ENCODE results near the gene NOTCH4.
"Not testable (repeated sequence)": the region's sequence is repeated elsewhere in the genome, so short reads cannot be mapped to it uniquely, and the experiment has no call there.

NOTCH4 gene

DNA sequence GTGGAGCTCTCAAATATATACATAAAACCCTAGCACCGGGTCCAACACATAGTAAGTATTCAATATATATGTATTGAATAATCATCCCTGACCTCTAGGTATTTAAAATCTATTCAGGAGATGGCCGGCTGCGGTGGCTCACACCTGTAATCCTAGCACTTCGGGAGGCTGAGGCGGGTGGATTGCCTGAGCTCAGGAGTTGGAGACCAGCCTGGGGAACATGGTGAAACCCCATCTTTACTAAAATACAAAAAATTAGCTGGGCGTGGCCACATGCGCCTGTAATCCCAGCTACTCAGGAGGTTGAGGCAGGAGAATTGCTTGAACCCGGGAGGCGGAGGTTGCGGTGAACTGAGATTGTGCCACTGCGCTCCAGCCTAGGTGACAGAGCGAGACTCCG is 30.8 kb downstream of the NOTCH4 start:
- not testable (repeated sequence) for DNase-seq

DNA sequence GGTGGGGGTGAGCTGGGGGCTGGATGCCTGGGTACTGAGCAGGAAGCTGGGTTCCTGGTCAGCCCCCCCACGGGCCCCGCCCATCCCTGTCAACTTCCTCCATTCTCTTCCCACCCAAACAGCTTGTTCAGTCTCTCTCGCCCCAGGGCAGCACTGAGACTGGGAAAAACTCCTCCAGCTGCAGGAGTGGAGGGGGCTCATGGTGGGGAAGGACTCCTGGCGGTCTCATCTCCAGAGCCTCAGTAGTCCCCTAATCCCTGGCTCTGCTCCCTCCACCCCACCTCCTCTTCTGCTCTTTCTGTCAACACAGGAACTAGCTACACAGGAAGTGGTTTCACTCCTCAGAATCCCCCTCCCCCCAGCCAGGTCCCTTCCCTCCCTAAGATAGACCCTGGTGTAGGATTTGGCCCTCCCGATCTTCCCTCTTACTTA is 31.2 kb downstream of the NOTCH4 start, which contains the start of gene GPSM3:
Gene GPSM3 (minus strand): TSS at position 36 of the 432 bp plus-strand sequence. CDS start 130 bp downstream, outside the sequence.
- DNase-seq = peak in 7 of 14 donors; percentile 13 to 70 (median 35)

DNA sequence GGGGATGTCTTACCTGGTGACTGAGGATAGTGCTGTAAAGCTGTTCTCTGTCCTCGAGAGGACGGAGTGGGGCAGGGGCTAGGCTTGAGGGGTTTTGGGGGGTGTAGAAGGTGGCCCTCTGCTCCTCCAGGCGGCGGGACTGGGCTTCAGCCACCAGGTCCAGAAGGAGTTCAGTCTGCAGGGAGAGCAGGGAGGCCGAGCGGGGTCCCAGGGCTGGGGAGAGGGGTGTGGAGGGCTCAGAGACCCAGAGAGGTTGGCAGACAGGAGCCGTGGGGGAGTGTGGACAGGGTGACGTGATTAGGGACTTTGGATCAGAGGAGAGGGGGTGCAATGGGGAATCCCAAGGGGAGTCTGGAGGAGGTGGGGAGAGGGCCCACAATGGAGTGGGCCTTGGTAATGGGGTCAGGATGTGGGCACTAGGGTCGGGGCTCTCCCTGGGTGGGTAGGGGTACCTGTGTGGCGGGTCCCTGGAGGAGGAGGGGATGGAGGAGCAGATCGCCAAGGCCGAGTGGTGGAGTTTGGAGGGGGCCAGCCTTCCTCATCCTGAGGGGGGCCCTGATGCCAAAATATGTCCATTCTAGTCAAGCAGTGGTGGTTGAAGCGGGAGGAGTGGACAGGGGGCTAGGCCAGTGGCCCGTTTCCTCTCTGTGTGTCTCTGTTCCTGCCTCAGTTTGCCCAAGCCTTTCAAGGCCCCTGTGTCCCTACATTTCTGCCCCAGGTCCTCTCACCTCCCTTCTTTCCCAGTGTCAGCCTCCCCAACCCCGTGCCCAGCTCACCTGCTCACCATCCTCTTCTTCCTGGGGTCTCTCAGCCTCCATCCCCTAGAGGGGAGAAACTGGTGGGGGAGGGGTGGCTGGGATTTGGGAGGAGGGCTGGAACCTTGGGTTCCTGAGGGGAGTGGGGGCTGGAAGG is 31.9 kb downstream of the NOTCH4 start:
- no peak for DNase-seq

DNA sequence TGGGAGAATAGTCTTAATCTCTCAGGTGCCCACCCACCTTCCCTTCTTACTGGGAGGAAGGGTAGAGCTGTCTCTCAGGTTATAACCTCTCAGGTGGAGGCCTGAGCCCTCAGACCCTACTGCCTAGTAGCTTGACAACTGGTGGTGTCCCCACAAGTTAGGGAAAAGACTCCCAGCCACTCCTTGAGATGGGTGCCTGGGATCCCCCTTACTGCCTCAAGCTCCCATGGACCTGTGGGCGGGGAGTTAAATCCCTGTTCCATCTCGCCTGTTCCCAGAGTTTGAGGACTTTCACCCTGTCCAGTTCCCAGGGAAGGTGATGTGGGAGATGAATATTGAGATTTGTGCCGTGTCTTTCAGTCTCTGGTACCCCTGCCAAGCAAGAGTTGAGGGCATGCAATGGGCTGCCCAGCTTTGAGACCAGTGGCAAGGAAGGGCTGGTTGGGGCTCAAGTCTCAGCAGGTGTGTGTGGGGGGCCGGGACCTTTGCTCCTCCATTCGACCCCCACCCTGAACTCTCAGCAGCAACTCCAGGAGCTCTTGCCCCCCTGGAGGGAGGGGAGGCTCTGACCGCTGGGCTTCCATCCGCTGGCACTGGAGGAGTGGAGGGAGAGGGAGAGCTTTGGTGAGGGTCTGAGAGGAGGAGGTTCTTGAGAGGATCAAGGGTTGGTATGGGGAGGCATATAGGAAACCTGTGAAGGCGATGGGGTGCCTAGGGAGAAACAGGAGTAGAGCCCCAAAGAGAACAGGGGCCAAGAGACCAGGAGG is 32.8 kb downstream of the NOTCH4 start:
- no peak for DNase-seq

DNA sequence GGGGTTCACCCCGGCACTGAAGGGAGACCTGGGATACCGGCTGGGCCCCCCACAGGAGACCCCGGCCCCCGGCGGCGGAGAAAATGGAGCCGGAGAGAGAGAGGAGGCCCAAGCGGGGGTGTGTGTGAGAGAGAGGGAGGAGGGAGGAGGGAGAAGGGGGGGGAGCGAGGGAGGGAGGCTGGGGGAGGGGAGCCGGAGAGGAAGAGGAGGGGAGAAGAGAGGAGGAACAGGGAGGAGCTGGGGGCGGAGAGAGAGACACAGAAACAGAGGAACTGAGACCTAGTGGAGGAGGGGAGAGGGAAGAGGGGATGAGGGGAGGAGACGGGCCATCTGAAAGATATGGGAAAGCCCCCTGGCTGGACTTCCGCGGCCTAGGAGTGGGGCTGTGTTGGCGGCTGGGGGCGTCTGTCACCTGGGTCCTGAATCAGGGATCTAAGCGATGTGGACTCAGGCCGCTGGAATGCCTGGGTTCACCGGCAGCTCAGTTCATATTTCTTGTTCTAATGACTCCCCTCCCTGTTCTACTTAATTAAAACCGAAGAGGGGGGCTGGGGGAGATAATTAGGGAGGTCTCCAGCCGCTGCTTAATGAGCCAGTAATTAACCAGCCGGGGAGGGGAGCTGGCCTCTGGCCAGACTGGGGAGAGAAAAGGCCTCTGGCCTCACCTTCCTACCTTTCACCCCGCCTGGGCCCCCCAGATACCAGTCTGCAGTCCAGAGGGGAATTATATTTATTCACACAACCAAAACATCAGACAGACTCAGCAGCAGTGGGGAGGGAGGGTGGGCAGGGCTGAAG is 33.6 kb downstream of the NOTCH4 start, which contains the start of gene PBX2:
Gene PBX2 (minus strand): TSS at position 149 of the 798 bp plus-strand sequence. CDS start 287 bp downstream, outside the sequence.
- peak in 13 of 14 donors; percentile 38 to 95 (median 82) for DNase-seq

DNA sequence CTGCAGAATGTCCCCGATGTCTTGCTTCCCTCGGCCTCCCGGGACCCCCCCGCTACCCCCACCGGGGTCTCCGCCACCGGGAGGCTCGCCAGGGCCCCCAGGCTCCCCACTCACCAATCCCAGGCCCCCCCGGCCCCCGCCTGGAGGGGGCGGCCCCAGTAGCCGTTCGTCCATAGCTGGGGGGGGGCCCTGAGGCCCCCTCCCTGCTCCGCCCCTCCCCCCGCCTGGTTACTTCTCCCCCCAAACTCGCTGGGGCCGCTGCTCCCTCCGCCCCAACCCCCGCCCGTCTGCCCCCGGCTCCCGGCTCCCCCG is 34.2 kb downstream of the NOTCH4 start:
- no peak for DNase-seq

DNA sequence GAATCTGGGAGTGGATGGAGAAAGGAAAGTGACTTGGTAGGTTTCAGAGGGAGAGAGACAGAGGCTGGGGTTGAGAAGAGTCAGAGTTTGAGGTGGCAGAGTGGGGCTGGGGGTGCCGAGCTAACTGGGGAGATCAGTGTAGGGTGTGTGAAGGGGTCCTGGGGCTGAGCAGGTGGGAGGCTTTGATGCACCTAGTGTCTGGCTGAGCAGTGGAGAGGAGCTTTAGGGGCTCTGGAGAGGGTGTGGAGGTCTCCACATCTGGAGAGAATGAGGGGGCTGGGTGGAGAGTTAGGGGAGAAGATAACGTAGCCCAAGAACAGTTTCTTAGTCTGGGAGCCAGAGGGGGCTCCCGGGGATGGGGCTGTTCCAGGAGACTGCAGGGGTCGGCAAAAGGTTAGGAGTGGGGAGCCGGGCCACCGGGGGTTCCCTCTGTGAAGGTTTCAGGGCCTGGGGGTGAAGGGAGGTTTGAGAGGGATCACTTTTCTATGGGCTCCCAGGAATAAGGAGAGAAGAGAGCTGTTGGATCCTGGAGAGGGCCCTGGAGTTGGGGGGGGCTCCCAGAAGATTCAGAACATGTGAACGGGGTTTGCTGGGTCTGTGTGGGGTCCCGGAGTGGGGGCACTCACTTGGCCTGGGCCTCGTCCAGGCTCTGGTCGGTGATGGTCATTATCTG is 34.7 kb downstream of the NOTCH4 start:
- DNase-seq = peak in 1 of 14 donors; percentile 41

DNA sequence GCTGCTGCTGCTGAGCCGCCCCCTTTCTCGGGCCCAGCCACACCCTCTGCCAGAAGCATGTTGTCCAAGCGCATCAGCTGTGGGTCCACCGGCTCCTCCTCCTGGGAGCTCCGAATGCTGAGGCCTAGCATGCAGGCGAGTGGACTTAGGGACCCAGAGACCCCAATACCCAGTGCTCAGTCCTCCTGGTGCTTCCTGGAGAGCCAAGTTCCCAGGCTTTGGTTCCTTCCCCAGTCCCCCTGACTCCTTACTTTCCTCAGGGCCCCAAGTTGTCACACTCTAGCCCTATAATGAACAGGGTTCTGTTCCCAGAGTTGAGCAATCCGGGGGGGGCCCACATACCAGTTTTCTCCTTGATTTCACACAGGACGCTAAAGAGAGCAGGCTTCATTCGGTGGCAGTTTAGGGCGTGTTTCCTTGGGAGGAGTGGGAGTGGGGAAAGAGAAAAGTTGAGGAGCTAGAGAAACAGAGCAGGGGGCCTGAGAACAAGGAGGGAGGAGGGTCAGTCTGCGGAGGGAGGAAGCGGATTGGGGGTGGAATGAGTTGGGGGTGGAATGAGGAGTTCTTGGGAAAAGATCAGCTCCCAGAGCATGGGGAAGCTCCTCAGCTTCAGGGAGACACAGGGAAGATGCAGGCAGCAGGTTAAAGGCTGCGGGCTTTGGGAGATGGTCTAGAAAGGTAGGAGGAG is 35.3 kb downstream of the NOTCH4 start:
- no peak for DNase-seq

DNA sequence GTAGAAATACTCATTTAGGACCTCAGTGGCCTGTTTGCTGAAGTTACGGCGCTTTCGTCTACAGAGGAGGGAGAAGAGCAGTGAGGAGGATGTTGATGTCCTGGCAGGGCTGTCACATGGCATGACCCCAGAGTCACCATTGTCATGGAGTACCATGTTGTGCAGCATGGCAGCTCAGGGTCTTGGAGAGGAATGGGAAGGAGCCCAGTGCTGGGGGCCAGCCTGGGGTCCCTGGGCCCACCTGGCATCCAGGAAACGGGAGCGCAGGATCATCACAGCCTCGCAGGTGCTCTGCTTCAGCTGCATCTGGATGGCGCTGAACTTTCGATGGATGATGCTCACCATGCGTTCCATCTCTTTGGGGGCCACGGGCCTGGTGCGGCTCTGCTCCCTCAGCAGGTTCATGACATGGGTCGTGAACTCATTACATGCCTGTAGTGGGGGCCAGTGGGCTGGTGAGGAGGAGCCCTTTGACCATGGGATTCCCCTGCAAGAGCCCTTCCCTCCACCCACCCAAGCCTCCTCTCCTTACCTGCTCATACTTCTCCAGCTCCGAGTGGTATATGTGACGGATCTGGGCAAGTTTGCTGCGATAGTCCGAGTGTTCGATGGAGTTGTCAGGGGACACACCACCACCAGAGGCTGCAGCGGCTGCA is 36.0 kb downstream of the NOTCH4 start:
- DNase-seq = not testable (repeated sequence)

DNA sequence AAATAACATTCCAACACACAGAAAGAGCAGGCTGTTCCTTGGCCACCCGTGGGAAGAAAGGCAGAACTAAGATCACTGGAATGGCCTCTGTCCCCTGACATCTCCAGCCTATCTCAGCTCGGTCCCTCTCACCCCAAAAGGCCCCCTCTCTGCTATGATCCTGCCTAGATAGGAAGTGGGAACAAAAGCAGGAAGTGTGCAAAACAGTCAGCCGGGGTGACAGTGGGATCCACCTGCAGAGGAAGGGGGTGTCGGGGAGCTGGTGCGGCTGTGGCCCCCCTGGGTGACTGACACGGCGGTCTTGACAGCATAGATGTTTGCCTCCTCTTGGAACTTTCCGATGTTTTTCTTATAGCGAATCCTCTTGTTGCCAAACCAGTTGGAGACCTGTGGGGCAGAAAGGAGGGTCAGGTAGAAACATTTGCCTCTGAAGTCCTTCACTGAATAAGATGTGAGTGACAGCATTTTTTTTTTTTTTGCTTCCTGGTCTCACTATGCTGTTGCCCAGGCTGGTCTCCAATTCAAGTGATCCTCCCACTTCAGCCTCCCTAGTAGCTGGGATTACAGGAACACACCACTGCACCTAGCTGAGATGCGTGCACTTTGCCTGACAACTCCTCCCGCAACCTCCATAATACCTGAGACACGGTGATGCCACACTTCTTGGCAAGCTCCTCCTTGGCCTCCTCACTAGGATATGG is 36.7 kb downstream of the NOTCH4 start:
- no peak for DNase-seq

DNA sequence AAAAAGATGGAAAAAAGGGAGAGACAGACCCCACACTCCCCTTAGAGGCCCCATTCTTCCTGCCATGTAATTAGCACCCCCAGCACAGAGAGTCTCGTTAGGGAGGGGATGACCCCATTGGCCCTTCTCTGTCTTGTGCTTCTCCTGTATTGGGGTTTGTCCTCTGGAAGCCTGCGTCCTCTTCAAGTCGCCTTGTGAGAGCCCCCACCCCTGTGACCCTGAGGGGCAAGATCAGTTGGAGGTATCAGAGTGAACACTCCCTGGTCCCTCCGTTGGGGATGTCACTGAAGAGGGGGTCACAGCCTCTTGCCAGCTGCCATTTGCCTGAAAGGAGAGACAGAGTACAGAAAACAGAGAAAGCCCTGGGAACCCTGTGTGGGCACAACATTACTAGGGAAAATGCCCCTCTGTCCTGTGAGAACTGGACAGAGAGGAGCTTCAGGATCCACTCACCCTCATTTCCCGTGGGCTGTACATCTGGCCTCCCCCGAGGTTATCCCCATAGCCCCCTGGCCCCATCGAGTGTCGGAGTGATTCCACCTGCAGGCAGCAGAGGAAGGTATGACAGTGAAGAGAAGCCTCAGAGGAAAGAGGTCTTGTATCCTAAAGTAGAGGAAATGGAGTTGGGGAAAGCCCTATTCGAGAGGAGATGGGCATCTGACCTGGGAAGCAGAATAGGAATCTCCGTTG is 37.6 kb downstream of the NOTCH4 start:
- not testable (repeated sequence) for DNase-seq

DNA sequence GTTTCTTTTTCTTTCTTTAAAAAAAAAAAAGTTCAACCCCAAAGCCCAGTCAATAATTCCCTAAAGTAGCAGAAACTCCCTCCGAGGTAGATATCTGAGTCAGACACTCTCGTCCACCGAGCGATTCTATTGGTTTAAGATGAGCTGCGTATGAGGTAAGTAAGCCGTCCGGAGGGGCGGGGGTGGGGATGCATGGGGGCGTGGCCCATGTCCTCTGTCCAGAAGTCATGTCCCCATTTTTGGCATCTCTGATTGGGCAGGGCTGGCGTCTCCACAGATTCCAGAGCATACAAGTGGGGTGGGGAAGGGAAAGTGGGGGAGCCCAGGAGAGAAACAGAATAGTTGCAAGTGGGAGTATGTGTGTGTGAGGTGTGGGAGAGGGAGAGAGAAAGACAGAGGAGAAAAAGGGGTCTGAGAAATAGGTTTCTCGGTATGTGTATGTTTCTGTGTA is 38.2 kb downstream of the NOTCH4 start:
- peak in 2 of 14 donors; percentile 13 to 35 for DNase-seq

DNA sequence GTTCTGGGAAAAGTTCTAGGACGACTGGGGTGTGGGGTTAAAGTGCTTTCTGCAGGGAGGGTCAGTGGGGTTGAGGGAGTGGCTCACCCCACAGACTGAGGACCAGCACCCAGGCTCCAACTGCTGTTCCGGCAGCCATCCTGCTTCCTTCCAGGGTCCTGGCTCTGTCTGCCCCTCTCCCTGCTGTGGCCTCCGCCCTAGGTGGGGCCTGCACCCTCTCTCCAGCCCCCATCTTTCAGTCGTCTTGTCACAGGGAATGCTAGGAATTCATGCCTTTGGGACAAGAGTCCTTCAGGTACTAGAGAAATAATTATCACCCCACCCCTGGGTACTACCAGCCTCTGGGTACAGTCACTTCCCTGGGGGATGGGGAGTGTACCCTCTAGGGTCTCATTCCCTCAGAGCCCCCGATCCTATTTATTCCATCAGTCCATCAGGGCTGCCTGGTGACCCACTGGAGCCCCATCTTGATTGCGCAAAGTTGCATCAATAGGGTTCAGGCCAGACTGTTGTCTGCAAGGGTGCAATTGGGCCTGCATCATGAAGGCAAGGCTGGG is 39.7 kb downstream of the NOTCH4 start, which contains the start of gene AGER:
Gene AGER (minus strand): TSS at position 170 of the 557 bp plus-strand sequence. CDS start 31 bp downstream, at position 139.
- no peak for DNase-seq

DNA sequence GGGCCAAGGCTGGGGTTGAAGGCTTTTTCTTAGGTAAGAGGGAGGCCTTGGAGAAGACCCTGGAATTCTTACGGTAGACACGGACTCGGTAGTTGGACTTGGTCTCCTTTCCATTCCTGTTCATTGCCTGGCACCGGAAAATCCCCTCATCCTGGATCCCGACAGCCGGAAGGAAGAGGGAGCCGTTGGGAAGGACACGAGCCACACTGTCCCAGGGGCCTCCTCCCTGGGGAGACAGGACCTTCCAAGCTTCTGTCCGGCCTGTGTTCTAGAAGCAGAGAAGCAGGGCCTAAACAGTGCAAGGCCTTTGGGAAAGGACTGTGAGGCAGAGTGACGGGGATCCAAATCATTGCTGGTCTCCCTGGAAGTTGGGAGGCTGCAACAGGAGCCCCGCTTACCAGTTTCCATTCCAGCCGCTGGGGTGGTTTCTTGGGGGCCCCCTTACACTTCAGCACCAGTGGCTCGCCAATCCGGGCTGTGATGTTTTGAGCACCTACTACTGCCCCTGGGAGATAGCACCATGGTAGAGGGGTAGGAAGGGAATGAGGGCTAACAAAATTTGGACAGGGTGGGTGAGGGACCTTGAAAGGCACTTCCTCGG is 40.3 kb downstream of the NOTCH4 start:
- DNase-seq = no peak

DNA sequence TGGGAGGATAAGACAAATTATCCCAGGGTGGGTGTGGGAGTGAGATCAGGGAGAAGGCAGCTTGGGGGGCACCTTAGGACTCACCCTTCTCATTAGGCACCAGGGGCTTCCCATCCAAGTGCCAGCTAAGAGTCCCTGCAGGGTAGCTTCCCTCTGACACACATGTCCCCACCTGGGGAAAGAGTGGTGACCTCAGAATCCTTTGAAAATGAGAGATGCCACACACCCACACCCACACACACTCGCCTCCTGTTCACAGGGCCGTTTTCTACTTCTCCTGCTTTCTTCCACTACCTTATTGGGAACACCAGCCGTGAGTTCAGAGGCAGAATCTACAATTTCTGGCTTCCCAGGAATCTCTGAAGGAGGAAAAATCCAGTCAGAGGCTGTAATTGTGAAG is 40.8 kb downstream of the NOTCH4 start:
- no peak for DNase-seq

DNA sequence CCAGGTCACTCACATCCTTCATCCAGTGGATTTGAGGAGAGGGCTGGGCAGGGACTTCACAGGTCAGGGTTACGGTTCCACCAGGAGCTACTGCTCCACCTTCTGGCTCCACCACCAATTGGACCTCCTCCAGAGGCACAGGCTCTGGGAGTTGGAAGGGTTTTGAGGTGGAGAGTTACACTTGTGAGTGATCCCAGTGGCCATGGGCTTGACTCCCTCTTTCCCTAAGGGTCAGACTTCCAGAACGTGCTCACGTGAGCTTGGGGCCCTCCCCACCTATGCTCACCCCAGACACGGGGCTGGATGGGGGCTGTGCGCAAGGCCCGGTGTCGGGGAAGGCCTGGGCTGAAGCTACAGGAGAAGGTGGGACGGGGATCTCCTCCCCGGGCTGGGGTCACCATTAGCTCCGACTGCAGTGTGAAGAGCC is 41.3 kb downstream of the NOTCH4 start:
- no peak for DNase-seq

DNA sequence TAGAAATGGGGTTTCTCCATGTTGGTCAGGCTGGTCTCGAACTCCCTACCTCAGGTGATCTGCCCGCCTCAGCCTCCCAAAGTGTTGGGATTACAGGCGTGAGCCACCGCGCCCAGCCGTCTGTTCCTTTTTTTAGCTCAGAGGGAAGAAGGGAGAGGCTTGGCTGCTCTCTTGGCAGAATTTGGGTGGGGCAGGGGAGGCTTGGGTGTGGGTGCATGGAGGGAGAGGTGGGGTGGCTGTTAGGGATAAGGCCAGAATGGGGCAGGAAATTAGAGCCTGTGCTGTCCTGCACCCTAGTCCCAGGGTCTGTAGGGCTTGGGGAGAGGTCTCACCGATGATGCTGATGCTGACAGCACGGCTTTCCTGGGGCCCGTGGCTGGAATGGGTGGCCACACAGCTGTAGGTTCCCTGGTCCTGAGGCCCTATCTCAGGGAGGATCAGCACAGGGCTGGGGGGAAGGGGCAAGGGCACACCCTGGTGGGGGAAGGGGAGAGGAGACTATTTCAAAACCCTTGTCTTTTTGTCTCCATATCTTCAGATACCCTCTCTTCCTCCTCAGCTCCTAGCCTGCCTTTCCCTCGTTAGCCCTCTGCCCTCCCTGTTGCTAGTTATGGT is 41.8 kb downstream of the NOTCH4 start:
- DNase-seq = no peak
